DMS79 treated with DMSO at 0.1 percent for 48 hours (cell line): ENCODE measurements around the gene ADORA1.

ENCODE experiments used
- DNase-seq: peaks from one replicate; lab custom pipeline; 2025; lab: John Stamatoyannopoulos, UW

ADORA1 gene

GRCh38 chr1:203093754-203094410 is 33.6 kb upstream of the ADORA1 start:
- no peak for DNase-seq

DNA sequence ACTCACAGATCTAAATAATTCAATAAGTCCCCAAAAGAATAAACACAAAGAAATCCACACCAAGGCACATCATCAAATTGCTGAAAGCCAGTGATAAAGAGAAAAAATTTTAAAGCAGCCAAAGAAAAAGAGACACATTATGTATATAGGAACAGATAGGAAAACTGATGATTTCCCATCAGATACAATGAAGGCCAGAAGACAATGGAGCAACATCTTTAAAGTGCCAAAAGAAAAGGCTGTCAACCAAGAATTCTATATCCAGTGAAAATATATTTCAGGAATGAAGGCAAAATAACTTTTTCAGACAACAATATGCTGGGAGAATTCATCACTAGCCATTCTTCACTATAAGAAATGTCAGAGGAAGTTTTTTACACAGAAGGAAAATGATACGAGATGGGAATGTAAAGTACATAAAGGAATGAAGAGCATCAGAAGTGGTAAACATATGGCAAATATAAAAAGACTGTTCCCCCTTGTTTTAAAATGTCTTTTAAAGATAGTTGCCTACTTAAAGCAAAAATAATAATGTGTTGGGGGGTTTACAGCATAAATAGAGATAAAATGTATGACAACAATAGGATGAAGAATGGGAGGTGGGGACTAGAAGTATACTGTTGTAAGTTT is 32.4 kb upstream of the ADORA1 start:
- DNase-seq = no peak

GRCh38 chr1:203096566-203096965 is 31.0 kb upstream of the ADORA1 start:
- no peak for DNase-seq

DNA sequence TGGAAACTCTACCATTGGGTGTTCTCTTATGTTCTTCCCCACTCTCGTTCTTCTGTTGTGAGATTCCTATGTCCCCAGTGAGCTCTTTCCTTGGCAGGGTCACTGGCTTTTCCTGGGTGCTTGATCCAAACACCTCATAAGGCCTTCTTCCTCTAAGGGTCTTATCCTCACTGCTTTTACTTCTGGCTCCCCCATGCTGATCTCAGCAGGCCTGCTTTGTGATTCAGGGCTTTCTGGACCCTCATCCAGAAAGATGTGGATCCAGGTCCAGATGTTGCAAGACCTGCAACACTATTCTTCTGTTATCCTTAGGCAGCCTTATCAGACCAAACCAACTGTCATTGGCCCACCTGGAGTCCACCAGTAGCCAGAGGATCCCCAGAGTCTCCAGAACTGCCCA is 30.5 kb upstream of the ADORA1 start:
- DNase-seq = no peak

GRCh38 chr1:203098445-203098844 is 29.1 kb upstream of the ADORA1 start:
- no peak for DNase-seq

DNA sequence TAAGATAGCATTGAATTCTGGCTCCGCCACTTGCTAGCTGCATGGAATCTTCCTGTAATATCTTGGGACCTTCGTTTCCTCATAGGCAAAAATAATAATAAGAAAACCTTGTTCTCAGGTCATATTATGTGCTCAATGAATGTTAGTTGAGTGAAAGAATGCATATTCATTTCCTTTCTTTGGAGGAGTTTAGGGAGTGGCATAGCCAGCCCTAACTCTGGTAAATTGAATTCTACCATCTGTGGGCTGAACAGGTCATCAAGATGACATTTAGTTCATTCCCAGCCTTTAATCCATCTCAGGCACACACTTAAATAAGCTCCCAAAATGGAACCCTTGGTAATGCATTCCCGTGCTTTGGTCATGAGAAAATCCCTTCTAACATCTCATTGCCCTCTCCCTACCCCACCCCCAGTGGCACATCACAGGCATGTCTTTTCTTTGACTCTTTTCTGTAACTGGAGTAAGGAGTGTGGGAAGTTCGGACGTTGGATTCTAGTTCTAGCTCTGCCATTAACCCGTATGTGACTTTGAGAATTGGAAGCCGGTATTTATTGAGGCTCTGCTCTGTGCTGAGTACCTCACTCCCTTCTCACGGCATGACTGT is 28.5 kb upstream of the ADORA1 start:
- DNase-seq = no peak

GRCh38 chr1:203099805-203100515 is 27.6 kb upstream of the ADORA1 start:
- no peak for DNase-seq

GRCh38 chr1:203100516-203100869 is 27.0 kb upstream of the ADORA1 start:
- no peak for DNase-seq

- no peak for DNase-seq
These were observed 25.5 kb upstream of the ADORA1 start for GRCh38 chr1:203101813-203102634.

- DNase-seq = no peak
These were observed 24.3 kb upstream of the ADORA1 start for GRCh38 chr1:203103216-203103615.

- no peak for DNase-seq
These were observed 23.6 kb upstream of the ADORA1 start for GRCh38 chr1:203103829-203104495.

- DNase-seq = no peak
These were observed 22.6 kb upstream of the ADORA1 start for GRCh38 chr1:203104789-203105390.

DNA sequence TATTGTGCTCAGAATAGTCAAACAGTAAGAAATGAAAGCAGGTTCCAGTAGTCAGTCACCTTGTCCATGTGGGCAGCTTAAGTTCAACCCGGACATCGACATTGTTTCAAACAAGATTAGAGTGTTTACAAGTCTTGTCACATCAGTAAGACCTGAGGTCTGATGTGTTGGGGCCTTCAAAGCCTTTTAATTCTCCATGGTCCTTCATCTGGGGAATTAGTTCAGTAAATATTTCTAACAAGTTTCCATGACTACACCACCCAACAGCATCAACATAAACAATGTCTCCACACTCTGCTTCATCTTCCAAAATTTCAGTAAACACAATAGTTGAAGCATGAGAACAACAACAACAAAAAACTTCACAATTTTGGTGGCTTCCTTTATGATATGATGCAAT is 15.1 kb upstream of the ADORA1 start:
- no peak for DNase-seq

- DNase-seq = no peak
These were observed 14.2 kb upstream of the ADORA1 start for GRCh38 chr1:203113308-203113707.

- no peak for DNase-seq
These were observed 13.3 kb upstream of the ADORA1 start for GRCh38 chr1:203114202-203114601.

GRCh38 chr1:203116091-203116820 is 11.3 kb upstream of the ADORA1 start:
- DNase-seq = no peak

GRCh38 chr1:203117611-203118575 is 9.6 kb upstream of the ADORA1 start:
- DNase-seq = no peak

DNA sequence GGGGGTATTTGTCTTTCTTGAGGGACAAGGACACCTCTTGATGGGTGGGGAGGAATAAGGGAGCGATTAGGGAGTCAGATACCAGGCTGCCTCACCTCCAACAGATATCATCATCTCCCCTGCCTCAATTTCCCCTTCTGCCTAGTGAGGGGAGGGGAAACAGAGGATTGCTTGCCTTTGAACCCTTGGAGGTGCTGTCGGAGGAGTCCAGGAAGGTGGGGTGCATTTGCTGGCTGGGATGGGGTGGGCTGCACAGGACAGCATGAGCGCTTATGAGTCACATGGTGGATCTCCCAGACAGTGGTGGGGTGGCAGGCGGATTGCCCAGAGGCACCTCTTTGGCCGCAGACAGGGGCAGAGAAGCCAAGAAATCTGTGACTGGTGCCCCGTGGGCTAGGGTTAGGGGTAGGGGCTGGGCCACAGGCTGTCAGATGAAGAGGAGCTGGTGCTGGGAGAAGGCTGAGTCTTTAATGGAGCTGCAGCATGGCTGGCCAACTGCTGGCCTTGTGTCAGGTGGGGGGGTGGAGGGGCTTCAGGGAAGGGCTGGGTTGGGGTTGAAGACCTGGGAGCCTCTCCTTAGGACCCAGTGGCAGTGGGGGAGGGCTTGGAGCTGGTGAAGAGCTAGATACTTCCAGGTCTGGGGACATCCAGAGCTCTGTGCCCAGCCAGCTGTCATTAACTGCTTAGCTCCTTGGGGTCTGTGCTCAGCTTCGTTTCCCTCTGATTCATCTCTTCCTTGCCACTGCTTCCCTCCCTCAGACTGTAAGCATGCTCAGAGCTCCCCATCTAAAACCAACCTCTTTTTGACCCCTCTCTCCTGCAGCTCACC is 7.0 kb upstream of the ADORA1 start:
- no peak for DNase-seq
